Stimulated activated CD8-positive, alpha-beta memory T cell treated with anti-CD3 and anti-CD28 coated beads, Interleukin-4, amount 100 ng/mL, for 4 hours (primary cell): Measurements from ENCODE around the gene NECAB3.

Experiments used
- DNase-seq, 2 donors: peaks; one replicate each; pipeline ENCODE4 v3.0.0-alpha.2; 2020; ENCODE audit warnings: low read depth in 2 of 2, low spot score in 1 of 2

The NECAB3 gene

GRCh38 chr20:33664762-33665144 lies 9.5 kb downstream of the NECAB3 start:
- DNase-seq = no peak

GRCh38 chr20:33664085-33664761 lies 10.0 kb downstream of the NECAB3 start:
- no peak for DNase-seq

GRCh38 chr20:33663161-33664084 lies 10.8 kb downstream of the NECAB3 start:
- peak; percentile 46 to 61 for DNase-seq

- no peak for DNase-seq
Measured at GRCh38 chr20:33662172-33662571, 12.1 kb downstream of the NECAB3 start, which contains the start of gene C20orf144. TSS of gene C20orf144 (plus strand) at chr20:33662327. CDS start at chr20:33662346, 19 bp downstream.

GRCh38 chr20:33660685-33661058 lies 13.6 kb downstream of the NECAB3 start:
- no peak for DNase-seq

GRCh38 chr20:33660035-33660684 lies 14.1 kb downstream of the NECAB3 start:
- DNase-seq = no peak

GRCh38 chr20:33659341-33660034 lies 14.7 kb downstream of the NECAB3 start:
- no peak for DNase-seq

GRCh38 chr20:33658929-33659328 lies 15.3 kb downstream of the NECAB3 start:
- DNase-seq = no peak

- DNase-seq = no peak
Measured at GRCh38 chr20:33658510-33658909, 15.7 kb downstream of the NECAB3 start.

GRCh38 chr20:33657704-33658095 lies 16.5 kb downstream of the NECAB3 start:
- DNase-seq = no peak

GRCh38 chr20:33656783-33657703 lies 17.2 kb downstream of the NECAB3 start:
- DNase-seq = no peak

- no peak for DNase-seq
Measured at GRCh38 chr20:33656010-33656782, 18.0 kb downstream of the NECAB3 start.

GRCh38 chr20:33655164-33655563 lies 19.1 kb downstream of the NECAB3 start:
- no peak for DNase-seq

GRCh38 chr20:33654680-33655161 lies 19.5 kb downstream of the NECAB3 start:
- no peak for DNase-seq

GRCh38 chr20:33653900-33654596 lies 20.2 kb downstream of the NECAB3 start:
- no peak for DNase-seq

- DNase-seq = no peak
Measured at GRCh38 chr20:33653218-33653899, 20.9 kb downstream of the NECAB3 start.

GRCh38 chr20:33651562-33652048 lies 22.6 kb downstream of the NECAB3 start:
- DNase-seq = no peak
